Measurements from ENCODE around the gene CPA5.

DNA sequence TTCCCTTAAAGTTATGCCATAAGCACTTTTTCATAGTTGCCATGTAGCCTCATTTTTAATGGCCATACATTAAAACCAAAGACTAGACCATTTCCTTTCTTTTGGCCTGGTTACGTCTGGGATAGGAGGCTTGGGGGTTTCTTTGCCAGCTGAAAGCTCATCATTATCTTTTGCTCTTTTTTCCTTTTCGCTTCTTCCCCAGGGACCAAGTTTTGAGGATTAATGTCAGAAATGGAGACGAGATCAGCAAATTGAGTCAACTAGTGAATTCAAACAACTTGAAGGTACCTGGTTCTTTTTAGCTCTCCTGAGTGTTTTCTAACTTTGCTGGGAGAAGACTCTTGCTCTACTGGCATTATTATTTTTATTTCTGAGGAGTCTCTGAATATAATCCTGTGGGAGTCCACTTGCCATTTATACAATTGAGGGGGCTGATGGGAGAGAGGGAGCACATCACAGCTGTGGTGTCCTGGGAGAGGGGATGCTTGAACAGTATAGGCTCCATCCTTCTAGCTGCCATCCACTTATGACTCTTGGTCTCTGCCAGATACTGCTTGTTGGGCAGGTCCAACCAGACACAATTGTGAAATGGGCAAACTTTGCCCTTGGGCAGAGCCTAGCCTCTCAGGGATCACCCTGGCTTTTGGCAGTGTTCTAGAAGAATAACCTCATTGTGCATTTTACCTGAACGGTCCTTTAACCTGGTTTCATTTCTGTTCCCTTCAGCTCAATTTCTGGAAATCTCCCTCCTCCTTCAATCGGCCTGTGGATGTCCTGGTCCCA, 45.9 kb upstream of the CPA5 start:
- no peak for TF ChIP-seq NFRKB (IDR thresholded peaks at IDR 0.05)
- no peak for TF ChIP-seq BHLHE40 (IDR thresholded peaks at IDR 0.05; ENCODE audit: borderline replicate concordance)
- TF ChIP-seq SUZ12 (IDR thresholded peaks at IDR 0.05): no peak
- no peak for TF ChIP-seq HDGF (IDR thresholded peaks at IDR 0.05; ENCODE audit: borderline replicate concordance)
- TF ChIP-seq ELF4 (IDR thresholded peaks at IDR 0.05): no peak
- no peak for TF ChIP-seq FOXK2 (IDR thresholded peaks at IDR 0.05)
- TF ChIP-seq L3MBTL2 (conservative IDR thresholded peaks at IDR 0.05): no peak
- TF ChIP-seq, protein P1, sequence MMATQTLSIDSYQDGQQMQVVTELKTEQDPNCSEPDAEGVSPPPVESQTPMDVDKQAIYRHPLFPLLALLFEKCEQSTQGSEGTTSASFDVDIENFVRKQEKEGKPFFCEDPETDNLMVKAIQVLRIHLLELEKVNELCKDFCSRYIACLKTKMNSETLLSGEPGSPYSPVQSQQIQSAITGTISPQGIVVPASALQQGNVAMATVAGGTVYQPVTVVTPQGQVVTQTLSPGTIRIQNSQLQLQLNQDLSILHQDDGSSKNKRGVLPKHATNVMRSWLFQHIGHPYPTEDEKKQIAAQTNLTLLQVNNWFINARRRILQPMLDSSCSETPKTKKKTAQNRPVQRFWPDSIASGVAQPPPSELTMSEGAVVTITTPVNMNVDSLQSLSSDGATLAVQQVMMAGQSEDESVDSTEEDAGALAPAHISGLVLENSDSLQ (IDR thresholded peaks at IDR 0.05): no peak
- TF ChIP-seq FOXM1 (IDR thresholded peaks at IDR 0.05; ENCODE audit: borderline replicate concordance): no peak

All from HEK293T (cell line).